DMS153 treated with DMSO at 0.1 percent for 48 hours (cell line): ENCODE measurements around the gene RPL36AL.

Source experiments
- DNase-seq: peaks from one replicate; lab custom pipeline; 2025; ENCODE audit not compliant: unreplicated experiment; lab: John Stamatoyannopoulos, UW

The RPL36AL gene

DNA sequence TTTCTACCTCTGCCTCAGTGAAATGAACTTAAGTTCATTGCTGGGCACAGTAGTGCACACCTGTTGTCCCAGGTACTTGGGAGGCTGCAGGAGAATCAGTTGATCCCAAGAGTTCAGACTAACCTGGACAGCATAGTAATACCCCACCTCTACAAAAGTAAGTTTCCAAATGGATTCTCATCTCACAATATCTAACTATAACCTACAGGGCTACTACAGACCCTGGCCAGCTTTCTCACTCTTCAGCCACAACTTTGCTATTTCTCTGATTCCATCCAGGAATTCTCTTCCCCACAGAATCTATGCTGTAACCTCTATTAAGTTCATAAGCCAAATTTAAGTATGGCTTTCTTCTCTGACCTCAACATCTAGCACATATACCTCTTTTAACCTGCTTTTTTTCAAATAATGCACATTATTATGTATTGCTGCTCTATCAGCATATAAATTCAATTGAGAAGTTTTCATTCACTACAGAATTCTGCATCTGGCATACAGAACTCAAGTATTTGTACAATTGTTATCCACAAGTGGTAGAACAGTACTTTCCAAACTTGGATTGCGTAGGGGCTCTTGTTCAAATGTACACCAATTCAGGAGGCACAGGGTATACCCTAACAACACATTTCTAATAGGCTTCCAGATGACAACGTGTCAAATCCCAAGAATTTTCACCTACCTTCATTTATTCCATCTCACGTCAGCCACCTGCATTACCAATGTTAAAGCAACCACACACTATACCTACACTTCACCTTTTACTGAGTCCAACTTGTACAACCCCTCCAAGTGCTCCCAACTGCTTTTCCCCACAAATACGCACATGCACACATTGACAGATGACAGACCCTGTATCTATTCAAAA, 38.1 kb downstream of the RPL36AL start:
- DNase-seq = no peak

DNA sequence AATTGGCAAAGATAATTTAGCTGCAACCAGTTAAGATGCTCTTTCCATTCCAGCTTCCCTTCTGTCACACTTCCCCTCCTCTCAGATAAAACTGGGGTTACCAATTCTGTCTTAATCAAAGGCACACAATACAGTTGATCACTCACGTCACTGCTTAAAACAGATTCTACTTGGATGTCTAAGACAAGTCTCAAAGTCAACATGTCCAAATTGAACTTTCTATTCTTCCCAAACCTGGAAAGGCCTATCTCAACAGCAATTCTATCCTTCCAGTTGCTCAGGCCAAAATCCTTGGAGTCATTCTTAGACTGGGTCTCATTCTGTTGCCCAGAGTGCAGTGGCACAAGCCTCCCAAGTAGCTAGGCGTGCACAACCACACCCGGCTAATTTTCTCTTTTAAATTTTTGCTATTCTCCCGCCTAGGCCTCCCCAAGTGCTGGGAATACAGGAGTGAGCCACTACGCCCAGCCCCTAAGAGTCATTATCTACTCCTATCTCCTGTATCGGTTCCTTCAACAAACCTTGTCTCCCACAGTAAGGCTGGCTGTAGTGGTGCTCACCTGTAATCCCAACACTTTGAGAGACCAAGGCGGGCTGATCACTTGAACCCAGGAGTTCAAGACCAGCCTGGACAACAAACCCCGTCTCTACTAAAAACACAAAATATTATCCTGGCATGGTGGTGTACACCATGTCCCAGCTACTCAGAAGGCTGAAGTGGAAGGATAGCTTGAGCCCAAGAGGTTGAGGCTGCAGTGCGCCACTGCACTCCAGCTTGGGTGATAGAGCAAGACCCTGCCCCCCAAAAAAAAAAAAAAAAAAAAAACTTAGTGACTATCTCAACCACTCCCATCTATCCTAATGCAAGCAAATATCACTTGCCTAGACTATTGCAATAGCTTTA, 39.0 kb downstream of the RPL36AL start:
- no peak for DNase-seq

DNA sequence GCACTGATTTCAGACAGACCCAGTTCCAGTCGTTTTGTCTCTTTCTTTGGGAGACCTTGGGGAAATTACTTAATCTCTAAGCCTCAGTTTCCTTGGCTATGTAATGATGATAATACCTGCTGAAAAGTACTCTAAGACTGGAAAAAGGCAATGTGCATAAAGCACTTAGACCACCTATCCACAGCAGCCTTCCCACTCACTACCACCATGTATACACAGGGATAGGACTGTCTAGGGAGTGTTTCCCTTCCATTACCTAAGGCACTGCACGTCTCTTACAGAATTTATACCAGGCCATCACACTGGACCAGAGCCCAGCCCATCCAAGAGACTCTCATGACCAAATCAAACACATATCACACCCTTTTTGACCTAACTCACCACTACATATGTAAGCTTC, 40.6 kb downstream of the RPL36AL start:
- no peak for DNase-seq

DNA sequence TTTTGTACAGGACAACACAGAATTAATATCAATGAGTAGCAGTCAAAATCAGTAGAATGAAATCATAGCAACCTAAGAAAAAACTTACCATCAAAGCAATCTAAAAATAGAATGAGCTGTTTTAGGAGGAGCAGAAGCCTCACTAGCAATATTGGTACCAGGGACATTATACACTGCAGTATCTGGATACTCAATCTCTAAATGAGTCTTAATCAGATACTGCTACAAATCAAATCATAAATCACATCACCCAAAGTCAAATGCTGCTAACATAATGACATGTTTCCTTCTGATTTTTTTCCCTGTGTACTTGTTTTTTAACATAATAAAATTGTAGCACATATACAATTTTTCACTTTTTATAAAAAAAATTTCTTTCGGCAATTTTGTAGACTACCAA, 42.3 kb downstream of the RPL36AL start:
- DNase-seq = no peak

DNA sequence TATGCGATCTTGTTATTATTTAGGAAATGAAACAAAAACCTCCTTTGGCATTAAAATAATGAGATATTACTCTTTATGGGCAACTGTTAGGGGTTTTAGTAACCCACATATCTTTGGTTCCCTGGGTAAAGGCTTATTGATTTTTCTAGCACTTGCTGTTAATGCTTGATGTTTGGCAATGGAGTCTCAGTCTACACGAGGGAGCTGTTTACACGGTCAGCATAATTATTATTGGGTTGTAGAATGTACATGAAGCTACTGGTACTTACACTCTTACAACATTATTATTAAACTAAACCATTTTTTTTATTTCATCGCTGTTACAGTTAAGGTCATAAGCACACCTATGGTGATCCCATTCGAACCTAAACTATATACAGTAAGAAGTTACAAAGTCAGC, 46.4 kb downstream of the RPL36AL start:
- DNase-seq = no peak

DNA sequence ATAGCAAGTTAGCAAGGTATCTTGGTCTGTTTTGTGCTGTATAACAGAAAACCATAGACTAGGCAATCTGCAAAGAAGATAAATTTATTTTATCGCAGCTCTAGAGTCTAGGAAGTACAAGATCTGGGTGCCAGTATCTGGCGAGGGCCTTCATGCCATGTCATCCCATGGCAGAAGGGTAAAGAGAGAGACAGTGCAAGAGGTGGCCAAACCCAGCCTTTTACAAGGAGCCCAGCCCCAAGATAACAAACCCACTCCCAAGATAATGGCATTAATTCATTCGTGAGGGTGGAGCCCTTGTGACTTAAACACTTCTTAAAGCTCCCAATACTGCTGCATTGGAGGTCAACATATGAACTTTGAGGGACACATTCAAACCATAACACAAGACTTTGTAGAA, 51.1 kb downstream of the RPL36AL start:
- DNase-seq = no peak
